ENCODE results near the gene FAM107B.
"Not testable (repeated sequence)": the region's sequence is repeated elsewhere in the genome, so short reads cannot be mapped to it uniquely, and the experiment has no call there.

Gene FAM107B

GRCh38 chr10:14670551-14671240 is 104.0 kb downstream of the FAM107B start:
- H3K4me3 ChIP-seq (ENCODE audit: low read length), result no peak overlapping the region

GRCh38 chr10:14669576-14669975 is 105.1 kb downstream of the FAM107B start:
- no peaks in the 10 kb centered on the region for H3K4me1 ChIP-seq (ENCODE audit: control insufficient read depth, insufficient read depth, low read length)

More at GRCh38 chr10:14670551-14671240, 104.0 kb downstream of the FAM107B start:
- Histone ChIP-seq H3K4me1 (ENCODE audit: control insufficient read depth, insufficient read depth, low read length) (no peaks in the 10 kb centered on the region), H3K9me3 (replicated peaks; ENCODE audit: low read length) (no peaks in the 10 kb centered on the region), H3K36me3 (ENCODE audit: insufficient read depth, low read length) (no peaks in the 10 kb centered on the region), H3K4me2 (ENCODE audit: low read length) (no peak overlapping the region), H3K27me3 (ENCODE audit: control insufficient read depth, insufficient read depth, low read length) (peaks cover 21% of the 10 kb centered on the region), H3K9ac (ENCODE audit: low read depth, low read length) (no peak overlapping the region)

GRCh38 chr10:14667781-14668180 is 106.9 kb downstream of the FAM107B start:
- H3K4me2 ChIP-seq (ENCODE audit: low read length), result no peak overlapping the region
- H3K4me3 ChIP-seq (ENCODE audit: low read length), result no peak overlapping the region
- H3K9ac ChIP-seq (ENCODE audit: low read depth, low read length), result no peak overlapping the region

More at GRCh38 chr10:14669576-14669975, 105.1 kb downstream of the FAM107B start:
- no peaks in the 10 kb centered on the region for H3K36me3 ChIP-seq (ENCODE audit: insufficient read depth, low read length)
- no peak overlapping the region for H3K4me3 ChIP-seq (ENCODE audit: low read length)
- H3K4me2 ChIP-seq (ENCODE audit: low read length), result no peak overlapping the region
- no peak overlapping the region for H3K9ac ChIP-seq (ENCODE audit: low read depth, low read length)
- H3K27me3 ChIP-seq (ENCODE audit: control insufficient read depth, insufficient read depth, low read length), result peaks cover 13% of the 10 kb centered on the region
- no peaks in the 10 kb centered on the region for H3K9me3 ChIP-seq (replicated peaks; ENCODE audit: low read length)

GRCh38 chr10:14667280-14667679 is 107.4 kb downstream of the FAM107B start:
- H3K9me3 ChIP-seq (replicated peaks; ENCODE audit: low read length), result no peaks in the 10 kb centered on the region
- no peak overlapping the region for H3K4me2 ChIP-seq (ENCODE audit: low read length)
- H3K4me3 ChIP-seq (ENCODE audit: low read length), result no peak overlapping the region
- no peaks in the 10 kb centered on the region for H3K27me3 ChIP-seq (ENCODE audit: control insufficient read depth, insufficient read depth, low read length)
- H3K9ac ChIP-seq (ENCODE audit: low read depth, low read length), result no peak overlapping the region
- no peaks in the 10 kb centered on the region for H3K4me1 ChIP-seq (ENCODE audit: control insufficient read depth, insufficient read depth, low read length)
- H3K36me3 ChIP-seq (ENCODE audit: insufficient read depth, low read length), result no peaks in the 10 kb centered on the region

More at GRCh38 chr10:14667781-14668180, 106.9 kb downstream of the FAM107B start:
- no peaks in the 10 kb centered on the region for H3K27me3 ChIP-seq (ENCODE audit: control insufficient read depth, insufficient read depth, low read length)
- H3K9me3 ChIP-seq (replicated peaks; ENCODE audit: low read length), result no peaks in the 10 kb centered on the region
- H3K4me1 ChIP-seq (ENCODE audit: control insufficient read depth, insufficient read depth, low read length), result no peaks in the 10 kb centered on the region
- H3K36me3 ChIP-seq (ENCODE audit: insufficient read depth, low read length), result no peaks in the 10 kb centered on the region

- Histone ChIP-seq H3K9me3 (replicated peaks; ENCODE audit: low read length) (no peaks in the 10 kb centered on the region), H3K4me2 (ENCODE audit: low read length) (no peak overlapping the region), H3K9ac (ENCODE audit: low read depth, low read length) (no peak overlapping the region), H3K4me3 (ENCODE audit: low read length) (no peak overlapping the region), H3K4me1 (ENCODE audit: control insufficient read depth, insufficient read depth, low read length) (no peaks in the 10 kb centered on the region), H3K36me3 (ENCODE audit: insufficient read depth, low read length) (no peaks in the 10 kb centered on the region), H3K27me3 (ENCODE audit: control insufficient read depth, insufficient read depth, low read length) (no peaks in the 10 kb centered on the region)
These were observed 108.5 kb downstream of the FAM107B start for GRCh38 chr10:14665865-14666857.

- Histone ChIP-seq H3K27me3 (ENCODE audit: control insufficient read depth, insufficient read depth, low read length) (peaks cover 8% of the 10 kb centered on the region), H3K36me3 (ENCODE audit: insufficient read depth, low read length) (no peaks in the 10 kb centered on the region), H3K9me3 (replicated peaks; ENCODE audit: low read length) (no peaks in the 10 kb centered on the region), H3K4me2 (ENCODE audit: low read length) (no peak overlapping the region), H3K9ac (ENCODE audit: low read depth, low read length) (no peak overlapping the region), H3K4me3 (ENCODE audit: low read length) (no peak overlapping the region), H3K4me1 (ENCODE audit: control insufficient read depth, insufficient read depth, low read length) (no peaks in the 10 kb centered on the region)
These were observed 109.4 kb downstream of the FAM107B start for GRCh38 chr10:14665304-14665703.

GRCh38 chr10:14664345-14664744 is 110.4 kb downstream of the FAM107B start:
- Histone ChIP-seq H3K4me2 (ENCODE audit: low read length) (no peak overlapping the region), H3K36me3 (ENCODE audit: insufficient read depth, low read length) (no peaks in the 10 kb centered on the region), H3K4me1 (ENCODE audit: control insufficient read depth, insufficient read depth, low read length) (no peaks in the 10 kb centered on the region), H3K9ac (ENCODE audit: low read depth, low read length) (no peak overlapping the region), H3K4me3 (ENCODE audit: low read length) (no peak overlapping the region), H3K27me3 (ENCODE audit: control insufficient read depth, insufficient read depth, low read length) (peaks cover 8% of the 10 kb centered on the region), H3K9me3 (replicated peaks; ENCODE audit: low read length) (no peaks in the 10 kb centered on the region)

- no peak overlapping the region for H3K4me3 ChIP-seq (ENCODE audit: low read length)
- H3K9ac ChIP-seq (ENCODE audit: low read depth, low read length), result no peak overlapping the region
- H3K36me3 ChIP-seq (ENCODE audit: insufficient read depth, low read length), result no peaks in the 10 kb centered on the region
- peaks cover 12% of the 10 kb centered on the region for H3K27me3 ChIP-seq (ENCODE audit: control insufficient read depth, insufficient read depth, low read length)
- no peaks in the 10 kb centered on the region for H3K9me3 ChIP-seq (replicated peaks; ENCODE audit: low read length)
- no peaks in the 10 kb centered on the region for H3K4me1 ChIP-seq (ENCODE audit: control insufficient read depth, insufficient read depth, low read length)
- H3K4me2 ChIP-seq (ENCODE audit: low read length), result no peak overlapping the region
These were observed 112.9 kb downstream of the FAM107B start for GRCh38 chr10:14661818-14662217.

GRCh38 chr10:14660831-14661230 is 113.9 kb downstream of the FAM107B start:
- H3K36me3 ChIP-seq (ENCODE audit: insufficient read depth, low read length), result no peaks in the 10 kb centered on the region
- H3K9ac ChIP-seq (ENCODE audit: low read depth, low read length), result no peak overlapping the region
- no peaks in the 10 kb centered on the region for H3K9me3 ChIP-seq (replicated peaks; ENCODE audit: low read length)
- H3K4me1 ChIP-seq (ENCODE audit: control insufficient read depth, insufficient read depth, low read length), result no peaks in the 10 kb centered on the region
- H3K4me3 ChIP-seq (ENCODE audit: low read length), result no peak overlapping the region
- peaks cover 17% of the 10 kb centered on the region for H3K27me3 ChIP-seq (ENCODE audit: control insufficient read depth, insufficient read depth, low read length)
- H3K4me2 ChIP-seq (ENCODE audit: low read length), result no peak overlapping the region

- no peak overlapping the region for H3K4me2 ChIP-seq (ENCODE audit: low read length)
- no peak overlapping the region for H3K4me3 ChIP-seq (ENCODE audit: low read length)
- peaks cover 21% of the 10 kb centered on the region for H3K27me3 ChIP-seq (ENCODE audit: control insufficient read depth, insufficient read depth, low read length)
- H3K4me1 ChIP-seq (ENCODE audit: control insufficient read depth, insufficient read depth, low read length), result no peaks in the 10 kb centered on the region
- no peaks in the 10 kb centered on the region for H3K36me3 ChIP-seq (ENCODE audit: insufficient read depth, low read length)
- H3K9me3 ChIP-seq (replicated peaks; ENCODE audit: low read length), result no peaks in the 10 kb centered on the region
- H3K9ac ChIP-seq (ENCODE audit: low read depth, low read length), result no peak overlapping the region
These were observed 115.0 kb downstream of the FAM107B start for GRCh38 chr10:14659626-14660196.

GRCh38 chr10:14659137-14659536 is 115.6 kb downstream of the FAM107B start:
- H3K9me3 ChIP-seq (replicated peaks; ENCODE audit: low read length); H3K4me3 ChIP-seq (ENCODE audit: low read length); H3K4me2 ChIP-seq (ENCODE audit: low read length); H3K9ac ChIP-seq (ENCODE audit: low read depth, low read length); H3K36me3 ChIP-seq (ENCODE audit: insufficient read depth, low read length); H3K4me1 ChIP-seq (ENCODE audit: control insufficient read depth, insufficient read depth, low read length): not testable (repeated sequence)
- peaks cover 21% of the 10 kb centered on the region for H3K27me3 ChIP-seq (ENCODE audit: control insufficient read depth, insufficient read depth, low read length)
